DND-41 (cell line): ENCODE results near the gene FZD4.

ENCODE experiments used
- ATAC-seq: fragments of 200-7000 bp; cut with Tn5 transposase; 3 replicates; pipeline ENCODE4 v1.9.1; 2021; ENCODE audit warnings: low read depth; ENCODE audit not compliant: insufficient read depth
- DNase-seq: peaks from one replicate; pipeline ENCODE4 v3.0.0-alpha.2; 2020
- H2AFZ ChIP-seq: 2 replicates; pipeline ENCODE4 v1.6.0; 2012; ENCODE audit warnings: low read depth, low read length
- H3K27ac ChIP-seq: 2 replicates; pipeline ENCODE4 v1.5.1; 2012; ENCODE audit warnings: low read length, inconsistent platforms
- H3K27me3 ChIP-seq: fragments of 200-600 bp; sonication (generic); 2 replicates; pipeline ENCODE4 v1.6.0; 2012; ENCODE audit warnings: low read length, mild to moderate bottlenecking, inconsistent platforms; ENCODE audit not compliant: insufficient read depth, poor library complexity
- H3K36me3 ChIP-seq: 2 replicates; pipeline ENCODE4 v1.5.1; 2012; ENCODE audit warnings: low read length, inconsistent platforms; ENCODE audit not compliant: insufficient read depth
- H3K4me1 ChIP-seq: 2 replicates; pipeline ENCODE4 v1.5.1; 2012; ENCODE audit warnings: mild to moderate bottlenecking, low read length; ENCODE audit not compliant: insufficient read depth
- H3K4me2 ChIP-seq: 2 replicates; pipeline ENCODE4 v1.6.0; 2012; ENCODE audit warnings: mild to moderate bottlenecking, moderate library complexity, low read length, inconsistent platforms; ENCODE audit not compliant: insufficient read depth
- H3K4me3 ChIP-seq, 2 experiments: fragments of 200-600 bp in 1 of 2; shearing (Covaris generic) in 1 of 2; 2 replicates each; pipeline ENCODE4 v1.5.1; 2012 to 2016; ENCODE audit warnings: inconsistent platforms in 2 of 2, low read length in 2 of 2, mild to moderate bottlenecking in 2 of 2, low read depth in 1 of 2, moderate library complexity in 1 of 2
- H3K79me2 ChIP-seq: 2 replicates; pipeline ENCODE4 v1.6.0; 2012; ENCODE audit warnings: low read length, inconsistent platforms; ENCODE audit not compliant: insufficient read depth
- H3K9ac ChIP-seq: 2 replicates; pipeline ENCODE4 v1.6.0; 2012; ENCODE audit warnings: low read depth, mild to moderate bottlenecking, inconsistent platforms, low read length, moderate library complexity
- H3K9me3 ChIP-seq: 2 replicates; pipeline ENCODE4 v1.5.1; 2012; ENCODE audit warnings: low read length, moderate library complexity, mild to moderate bottlenecking, inconsistent platforms; ENCODE audit not compliant: insufficient read depth, severe bottlenecking
- H4K20me1 ChIP-seq: 2 replicates; pipeline ENCODE4 v1.6.0; 2012; ENCODE audit warnings: low read length; ENCODE audit not compliant: insufficient read depth
- CTCF ChIP-seq: IDR thresholded peaks from 2 replicates; pipeline ENCODE4 v1.5.1; 2012; ENCODE audit warnings: borderline replicate concordance, low read length, moderate library complexity, mild to moderate bottlenecking; ENCODE audit not compliant: poor library complexity, severe bottlenecking; ENCODE audit errors: extremely low read depth
- EZH2 ChIP-seq: IDR thresholded peaks from 3 replicates; pipeline ENCODE4 v1.6.1; 2012; ENCODE audit warnings: borderline replicate concordance, low read depth, mild to moderate bottlenecking, moderate library complexity, low read length, inconsistent platforms; ENCODE audit not compliant: severe bottlenecking

The FZD4 gene

GRCh38 chr11:86930957-86931547 is 24.1 kb downstream of the FZD4 start:
- no peak overlapping the region for H3K27ac ChIP-seq
- no peaks in the 10 kb centered on the region for H3K27me3 ChIP-seq
- H3K36me3 ChIP-seq: no peaks in the 10 kb centered on the region
- no peaks in the 10 kb centered on the region for H3K79me2 ChIP-seq
- H4K20me1 ChIP-seq: no peaks in the 10 kb centered on the region
- no peak for DNase-seq
- no peak overlapping the region for H3K9ac ChIP-seq
- no peak overlapping the region for H2AFZ ChIP-seq
- no peaks in the 10 kb centered on the region for H3K9me3 ChIP-seq
- ATAC-seq: no peak
- no peak for TF ChIP-seq EZH2
- TF ChIP-seq CTCF: no peak
- H3K4me1 ChIP-seq: no peaks in the 10 kb centered on the region
- H3K4me3 ChIP-seq: no peak overlapping the region
- H3K4me2 ChIP-seq: no peak overlapping the region

- ATAC-seq (no peak), DNase-seq (no peak)
- no peak for TF ChIP-seq CTCF
- no peak for TF ChIP-seq EZH2
- no peak overlapping the region for H2AFZ ChIP-seq
- no peaks in the 10 kb centered on the region for H3K27me3 ChIP-seq
- no peak overlapping the region for H3K27ac ChIP-seq
- no peaks in the 10 kb centered on the region for H3K79me2 ChIP-seq
- no peaks in the 10 kb centered on the region for H3K9me3 ChIP-seq
- no peaks in the 10 kb centered on the region for H3K36me3 ChIP-seq
- H3K9ac ChIP-seq: no peak overlapping the region
- H3K4me3 ChIP-seq: no peak overlapping the region
- no peak overlapping the region for H3K4me2 ChIP-seq
- no peaks in the 10 kb centered on the region for H3K4me1 ChIP-seq
- no peaks in the 10 kb centered on the region for H4K20me1 ChIP-seq
Measured at GRCh38 chr11:86926975-86927374, 28.2 kb downstream of the FZD4 start.

GRCh38 chr11:86923999-86924766 is 31.0 kb downstream of the FZD4 start:
- H3K27me3 ChIP-seq: no peaks in the 10 kb centered on the region
- ATAC-seq: no peak
- no peaks in the 10 kb centered on the region for H3K9me3 ChIP-seq
- TF ChIP-seq CTCF (no peak), EZH2 (no peak)
- DNase-seq: no peak
- no peak overlapping the region for H3K4me3 ChIP-seq
- no peak overlapping the region for H3K4me2 ChIP-seq
- H3K79me2 ChIP-seq: no peaks in the 10 kb centered on the region
- H4K20me1 ChIP-seq: no peaks in the 10 kb centered on the region
- no peaks in the 10 kb centered on the region for H3K36me3 ChIP-seq
- H3K27ac ChIP-seq: no peak overlapping the region
- no peak overlapping the region for H2AFZ ChIP-seq
- H3K4me1 ChIP-seq: no peaks in the 10 kb centered on the region
- H3K9ac ChIP-seq: no peak overlapping the region
